Hepatocyte (in vitro differentiated cells): ENCODE results near the gene KLHL3.

Experiments used
- EZH2 ChIP-seq: fragments of 200-600 bp; sonication (generic); IDR thresholded peaks from 2 replicates; pipeline ENCODE4 v1.6.1; 2016; ENCODE audit warnings: antibody characterized with exemption, mild to moderate bottlenecking, borderline replicate concordance
- TF ChIP-seq, protein P1 (sequence below): fragments of 200-600 bp; sonication (generic); IDR thresholded peaks from 2 replicates; pipeline ENCODE4 v1.5.1; 2016; ENCODE audit warnings: antibody characterized with exemption, mild to moderate bottlenecking; ENCODE audit not compliant: poor library complexity

- TF ChIP-seq, protein P1, sequence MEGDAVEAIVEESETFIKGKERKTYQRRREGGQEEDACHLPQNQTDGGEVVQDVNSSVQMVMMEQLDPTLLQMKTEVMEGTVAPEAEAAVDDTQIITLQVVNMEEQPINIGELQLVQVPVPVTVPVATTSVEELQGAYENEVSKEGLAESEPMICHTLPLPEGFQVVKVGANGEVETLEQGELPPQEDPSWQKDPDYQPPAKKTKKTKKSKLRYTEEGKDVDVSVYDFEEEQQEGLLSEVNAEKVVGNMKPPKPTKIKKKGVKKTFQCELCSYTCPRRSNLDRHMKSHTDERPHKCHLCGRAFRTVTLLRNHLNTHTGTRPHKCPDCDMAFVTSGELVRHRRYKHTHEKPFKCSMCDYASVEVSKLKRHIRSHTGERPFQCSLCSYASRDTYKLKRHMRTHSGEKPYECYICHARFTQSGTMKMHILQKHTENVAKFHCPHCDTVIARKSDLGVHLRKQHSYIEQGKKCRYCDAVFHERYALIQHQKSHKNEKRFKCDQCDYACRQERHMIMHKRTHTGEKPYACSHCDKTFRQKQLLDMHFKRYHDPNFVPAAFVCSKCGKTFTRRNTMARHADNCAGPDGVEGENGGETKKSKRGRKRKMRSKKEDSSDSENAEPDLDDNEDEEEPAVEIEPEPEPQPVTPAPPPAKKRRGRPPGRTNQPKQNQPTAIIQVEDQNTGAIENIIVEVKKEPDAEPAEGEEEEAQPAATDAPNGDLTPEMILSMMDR: no peak
- no peak for TF ChIP-seq EZH2
These were observed 124.8 kb downstream of the KLHL3 start for GRCh38 chr5:137611011-137611580.
